Endodermal cell (in vitro differentiated cells): Measurements from ENCODE around the gene SLC6A20. TPM values are rescaled to one million over a fixed set of nuclear protein-coding genes. Genes with fewer than 3 reads are reported as not detected.

Source experiments
- DNase-seq: peaks from one replicate; pipeline ENCODE4 v3.0.0-alpha.2; 2017
- H3K27ac ChIP-seq: 2 replicates; pipeline ENCODE4 v1.5.1; 2013; ENCODE audit warnings: mild to moderate bottlenecking, low read depth, low read length, moderate library complexity
- H3K27me3 ChIP-seq: 2 replicates; pipeline ENCODE4 v1.6.1; 2013; ENCODE audit warnings: mild to moderate bottlenecking, low read length, moderate library complexity; ENCODE audit not compliant: insufficient read depth, control insufficient read depth, poor library complexity, severe bottlenecking
- H3K36me3 ChIP-seq: 2 replicates; pipeline ENCODE4 v1.7.0; 2013; ENCODE audit warnings: mild to moderate bottlenecking, low read length, moderate library complexity; ENCODE audit not compliant: control insufficient read depth, insufficient read depth
- H3K4me1 ChIP-seq: one replicate; pipeline ENCODE4 v1.7.0; 2013; ENCODE audit warnings: low read length; ENCODE audit not compliant: control insufficient read depth, insufficient read depth
- H3K4me3 ChIP-seq: 2 replicates; pipeline ENCODE4 v1.5.1; 2013; ENCODE audit warnings: mild to moderate bottlenecking, low read length, moderate library complexity
- H3K9ac ChIP-seq: 2 replicates; pipeline ENCODE4 v1.6.1; 2013; ENCODE audit warnings: mild to moderate bottlenecking, low read length, moderate library complexity; ENCODE audit not compliant: poor library complexity, severe bottlenecking; ENCODE audit errors: extremely low read depth
- H3K9me3 ChIP-seq: 2 replicates; pipeline ENCODE4 v1.6.1; 2013; ENCODE audit warnings: mild to moderate bottlenecking, low read length, moderate library complexity; ENCODE audit not compliant: control insufficient read depth
- H3K27ac Mint-ChIP-seq: 2 replicates; pipeline ENCODE4 v1.8.0; 2020; ENCODE audit warnings: mixed read lengths
- H3K27me3 Mint-ChIP-seq: 2 replicates; pipeline ENCODE4 v1.8.0; 2021; ENCODE audit warnings: mild to moderate bottlenecking, mixed read lengths; ENCODE audit not compliant: insufficient read depth
- H3K36me3 Mint-ChIP-seq: 2 replicates; pipeline ENCODE4 v1.8.0; 2020; ENCODE audit warnings: low read depth, mixed read lengths
- H3K4me1 Mint-ChIP-seq: 2 replicates; pipeline ENCODE4 v1.8.0; 2020; ENCODE audit warnings: mixed read lengths
- H3K4me3 Mint-ChIP-seq: 2 replicates; pipeline ENCODE4 v1.8.0; 2020; ENCODE audit warnings: mild to moderate bottlenecking, moderate library complexity, mixed read lengths
- H3K9me3 Mint-ChIP-seq: 2 replicates; pipeline ENCODE4 v1.8.0; 2020; ENCODE audit warnings: mild to moderate bottlenecking, mixed read lengths
- CTCF ChIP-seq: fragments of 200-600 bp; sonication (generic); conservative IDR thresholded peaks from 2 replicates; pipeline ENCODE4 v1.5.0; 2021; ENCODE audit warnings: antibody characterized with exemption, mild to moderate bottlenecking
- WGBS, 2 experiments: methylation state at CpG; one replicate each; pipeline versions ENCODE4 v1.1.5 to v1.1.7; 2013; ENCODE audit warnings: missing lambda C conversion rate in 2 of 2, mixed read lengths in 1 of 2; ENCODE audit not compliant: insufficient coverage in 1 of 2, insufficient read length in 1 of 2; 5-methylcytosine and 5-hydroxymethylcytosine counted together
- total RNA-seq, 2 donors: library from RNA; stranded (reverse); fragmentation: NEBNext Ultra II Directional in 1 of 2; extraction: Animal tissue kit (Norgen Biotek cat#: 25700) in 1 of 2; gene quantifications; 2 replicates in 1 of 2; 3 replicates in 1 of 2; pipeline ENCODE4 v1.2.1, GENCODE V29; 2021

The SLC6A20 gene
- total RNA-seq, 2 donors from 2014 or later: 0.29 to 1.5 TPM

GRCh38 chr3:45761831-45762230 is 34.5 kb downstream of the SLC6A20 start:
- no peak for DNase-seq
- no peak for TF ChIP-seq CTCF
- peaks cover 16% of the 10 kb centered on the region for H3K4me1 Mint-ChIP-seq
- H3K27ac Mint-ChIP-seq: no peak overlapping the region
- no peaks in the 10 kb centered on the region for H3K27me3 Mint-ChIP-seq
- WGBS, 2 experiments: 90% methylated on average over 9 to 10 of the region's 10 CpGs
- Histone ChIP-seq H3K9me3 (peaks cover 4% of the 10 kb centered on the region), H3K4me1 (peaks cover 4% of the 10 kb centered on the region), H3K27me3 (no peaks in the 10 kb centered on the region), H3K9ac (no peak overlapping the region), H3K36me3 (no peaks in the 10 kb centered on the region), H3K4me3 (no peak overlapping the region), H3K27ac (no peak overlapping the region)
- no peak overlapping the region for H3K4me3 Mint-ChIP-seq
- no peaks in the 10 kb centered on the region for H3K36me3 Mint-ChIP-seq
- H3K9me3 Mint-ChIP-seq: peaks cover 3% of the 10 kb centered on the region

GRCh38 chr3:45760878-45761711 is 35.2 kb downstream of the SLC6A20 start:
- H3K36me3 Mint-ChIP-seq: no peaks in the 10 kb centered on the region
- no peak overlapping the region for H3K9ac ChIP-seq
- no peaks in the 10 kb centered on the region for H3K9me3 ChIP-seq
- H3K27me3 Mint-ChIP-seq: no peaks in the 10 kb centered on the region
- peak; percentile 86 for TF ChIP-seq CTCF
- no peak overlapping the region for H3K27ac Mint-ChIP-seq
- peaks cover 23% of the 10 kb centered on the region for H3K4me1 Mint-ChIP-seq
- no peak overlapping the region for H3K27ac ChIP-seq
- H3K9me3 Mint-ChIP-seq: no peaks in the 10 kb centered on the region
- H3K4me3 ChIP-seq: no peak overlapping the region
- H3K27me3 ChIP-seq: no peaks in the 10 kb centered on the region
- no peaks in the 10 kb centered on the region for H3K36me3 ChIP-seq
- no peak overlapping the region for H3K4me3 Mint-ChIP-seq
- DNase-seq: peak; percentile 87
- H3K4me1 ChIP-seq: peaks cover 12% of the 10 kb centered on the region
- WGBS, 2 experiments: 39 to 45% methylated on average over 7 to 14 of the region's 14 CpGs

GRCh38 chr3:45759851-45760250 is 36.5 kb downstream of the SLC6A20 start:
- Mint-ChIP-seq H3K9me3 (no peaks in the 10 kb centered on the region), H3K36me3 (no peaks in the 10 kb centered on the region), H3K4me1 (peaks cover 30% of the 10 kb centered on the region), H3K27ac (no peak overlapping the region), H3K27me3 (no peaks in the 10 kb centered on the region), H3K4me3 (no peak overlapping the region)
- Histone ChIP-seq H3K9ac (no peak overlapping the region), H3K4me1 (peaks cover 22% of the 10 kb centered on the region), H3K27ac (no peak overlapping the region), H3K36me3 (no peaks in the 10 kb centered on the region), H3K27me3 (no peaks in the 10 kb centered on the region), H3K4me3 (no peak overlapping the region), H3K9me3 (no peaks in the 10 kb centered on the region)
- no peak for TF ChIP-seq CTCF
- WGBS, 2 experiments: 96 to 100% methylated on average over 5 to 12 of the region's 12 CpGs
- no peak for DNase-seq
